ENCODE measurements around the gene CFAP73. TPM values are rescaled to one million over a fixed set of nuclear protein-coding genes. Genes with fewer than 3 reads are reported as not detected.

Gene CFAP73
- total and polyA plus RNA-seq, 10 of the 15 experiments (the other 5 are each of a cell fraction or from before 2014, with no cell fraction given): 0.18 TPM; not detected in 9

DNA sequence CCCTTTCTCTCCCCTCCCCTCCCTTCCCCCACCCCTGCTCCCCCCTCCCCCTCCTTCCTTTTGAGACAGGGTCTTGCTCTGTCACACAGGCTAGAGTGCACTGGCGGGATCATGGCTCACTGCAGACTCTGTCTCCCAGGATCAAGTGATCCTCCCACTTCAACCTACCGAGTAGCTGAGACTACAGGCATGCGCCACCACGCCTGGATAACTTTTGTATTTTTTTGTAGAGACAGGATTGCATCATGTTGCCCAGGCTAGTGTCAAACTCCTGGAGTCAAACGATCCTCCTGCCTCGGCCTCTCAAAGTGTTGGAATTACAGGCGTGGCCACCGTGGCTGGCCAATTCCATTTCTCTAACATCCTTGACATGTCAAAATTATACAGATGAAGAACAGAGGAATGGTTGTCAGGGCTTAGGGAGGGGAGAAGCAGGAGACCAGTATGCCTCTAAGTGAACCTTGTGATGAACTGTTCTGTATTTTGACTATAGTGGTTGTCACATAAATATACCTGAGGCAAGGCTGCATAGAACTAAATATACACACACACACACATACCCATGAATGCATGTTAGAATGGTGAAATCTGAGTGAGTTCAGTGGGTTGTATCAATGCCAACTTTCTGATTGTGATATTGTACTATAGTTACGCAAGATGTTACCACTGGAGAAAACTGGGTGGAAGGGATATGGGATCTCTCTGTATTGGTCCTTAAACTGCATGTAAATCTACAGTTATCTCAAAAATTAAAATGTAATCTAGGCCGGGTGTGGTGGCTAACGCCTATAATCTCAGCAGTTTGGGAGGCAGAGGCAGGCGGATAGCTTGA is 3.6 kb upstream of the CFAP73 start:
- FAIRE-seq (no peak), ATAC-seq (no peak), DNase-seq (ENCODE audit: low read depth, low spot score) (no peak)
- TF ChIP-seq RAD51 (IDR thresholded peaks at IDR 0.05) (no peak), ZBTB33 (IDR thresholded peaks at IDR 0.05) (no peak), STAT1 (conservative IDR thresholded peaks at IDR 0.05) (no peak), RELB (IDR thresholded peaks at IDR 0.05; ENCODE audit: low read depth) (no peak), ELK1 (IDR thresholded peaks at IDR 0.05; ENCODE audit: low read depth, low read length) (no peak)
- TF ChIP-seq, protein P1, sequence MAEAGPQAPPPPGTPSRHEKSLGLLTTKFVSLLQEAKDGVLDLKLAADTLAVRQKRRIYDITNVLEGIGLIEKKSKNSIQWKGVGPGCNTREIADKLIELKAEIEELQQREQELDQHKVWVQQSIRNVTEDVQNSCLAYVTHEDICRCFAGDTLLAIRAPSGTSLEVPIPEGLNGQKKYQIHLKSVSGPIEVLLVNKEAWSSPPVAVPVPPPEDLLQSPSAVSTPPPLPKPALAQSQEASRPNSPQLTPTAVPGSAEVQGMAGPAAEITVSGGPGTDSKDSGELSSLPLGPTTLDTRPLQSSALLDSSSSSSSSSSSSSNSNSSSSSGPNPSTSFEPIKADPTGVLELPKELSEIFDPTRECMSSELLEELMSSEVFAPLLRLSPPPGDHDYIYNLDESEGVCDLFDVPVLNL (IDR thresholded peaks at IDR 0.05; ENCODE audit: low read depth, low read length): no peak
- no peak overlapping the region for H3K9ac ChIP-seq (ENCODE audit: control insufficient read depth, insufficient read depth, low read length)
- H4K20me1 ChIP-seq (ENCODE audit: control insufficient read depth, insufficient read depth): no peaks in the 10 kb centered on the region
- no peak overlapping the region for H3K27ac ChIP-seq (ENCODE audit: control insufficient read depth, insufficient read depth)
- ChIA-PET SMC1A (ENCODE audit: uncharacterized antibody, unreplicated experiment) (no interaction called here), POLR2A (no interaction called here), RAD21 (ENCODE audit: unreplicated experiment) (interaction anchor here (1.2 kb wide), 1 partner anchor 28 kb away, joined by 3 read pairs; no protein-coding TSS in a partner anchor), CTCF (interaction anchor here (0.6 to 1.0 kb wide), 2 partner anchors 7 to 181 kb away, joined by 3 to 4 read pairs; no protein-coding TSS in a partner anchor)
- no peak overlapping the region for H3K4me2 ChIP-seq (ENCODE audit: control insufficient read depth, insufficient read depth)
- no peaks in the 10 kb centered on the region for H3K9me3 ChIP-seq (replicated peaks; ENCODE audit: control insufficient read depth, insufficient read depth, low read length)
- H3K4me1 ChIP-seq (ENCODE audit: control insufficient read depth, insufficient read depth, low read length): no peaks in the 10 kb centered on the region; the same call in 1 of the 2 replicates
- no peaks in the 10 kb centered on the region for H3K79me2 ChIP-seq (ENCODE audit: control insufficient read depth, insufficient read depth, low read length)
- H3K4me3 ChIP-seq: no peak overlapping the region
- no peaks in the 10 kb centered on the region for H3K27me3 ChIP-seq (replicated peaks in 1 of 2; ENCODE audit: control insufficient read depth in 2 of 2, insufficient read depth in 2 of 2, low read length in 1 of 2)
- intact Hi-C loops (cut with micrococcal nuclease; ENCODE audit: unreplicated experiment) (no loop called here), in situ Hi-C loops (cut with MboI) (no loop called here)
- no peak overlapping the region for H2AFZ ChIP-seq (ENCODE audit: control insufficient read depth, low read depth, low read length)
- H3K36me3 ChIP-seq (ENCODE audit: control insufficient read depth in 2 of 2, insufficient read depth in 2 of 2, low read length in 1 of 2): no peaks in the 10 kb centered on the region
- 72% methylated on average over 12 of the region's 12 CpGs for WGBS (ENCODE audit: insufficient coverage, insufficient replicate concordance, low lambda C conversion rate, missing lambda C conversion rate)
- BruUV-seq (replicated peaks): no TSS peak
